SH-SY5Y (cell line): ENCODE data around the gene ERCC2.

Experiments used
- GATA2 ChIP-seq: IDR thresholded peaks from 2 replicates; pipeline ENCODE4 v1.6.1; 2011; ENCODE audit warnings: mild to moderate bottlenecking, low read depth, low read length
- GATA3 ChIP-seq: IDR thresholded peaks from 2 replicates; pipeline ENCODE4 v1.6.1; 2011; ENCODE audit warnings: low read depth, mild to moderate bottlenecking, low read length, moderate library complexity

DNA sequence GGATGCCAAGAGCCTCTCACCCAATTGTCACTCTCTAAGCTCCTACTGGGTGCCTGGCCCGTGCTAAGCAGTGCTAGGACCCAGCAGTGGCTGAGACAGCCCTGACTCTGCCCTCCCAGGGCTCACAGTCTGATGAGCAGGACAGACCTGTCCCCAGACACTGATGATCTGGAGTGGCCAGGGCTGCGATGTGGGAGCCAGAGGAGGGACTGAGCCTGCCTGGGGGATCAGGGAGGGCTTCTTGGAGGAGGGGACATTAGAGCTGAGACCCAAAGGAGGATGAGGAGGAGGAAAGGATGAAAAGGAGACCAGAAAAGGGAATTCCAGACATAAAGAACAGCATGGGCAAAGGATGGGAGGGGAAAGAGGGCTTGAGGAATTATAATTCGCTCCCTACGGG lies 46.8 kb upstream of the ERCC2 start:
- no peak for TF ChIP-seq GATA2
- TF ChIP-seq GATA3, result no peak
